T-cell (primary cell): ENCODE measurements around the gene ZNF608. TPM values are rescaled to one million over a fixed set of nuclear protein-coding genes. Genes with fewer than 3 reads are reported as not detected.

ENCODE experiments used
- ATAC-seq, 4 experiments: fragments of 200-7000 bp in 3 of 4; fragments of 150-1000 bp in 1 of 4; cut with Tn5 transposase; replicated peaks in 1 of 4; 1 replicate in 3 of 4; 2 replicates in 1 of 4; pipeline ENCODE4 v1.10.0; 2021; ENCODE audit warnings: moderate library complexity in 3 of 4, mild to moderate bottlenecking in 2 of 4, moderate number of reproducible peaks in 1 of 4
- CTCF ChIA-PET, 2 donors: fragments of 300-600 bp; sonication (Branson Sonifier 250); formaldehyde crosslinking; loops; one replicate each; lab custom pipeline; 2022; ENCODE audit warnings: antibody characterized with exemption in 2 of 2; lab: Charles Lee
- POLR2A ChIA-PET, 2 donors: fragments of 300-600 bp; sonication (Branson Sonifier 250); formaldehyde crosslinking; loops; one replicate each; lab custom pipeline; 2022; ENCODE audit warnings: antibody characterized with exemption in 2 of 2; lab: Charles Lee
- DNase-seq, 35 experiments: peaks; one replicate each; pipeline versions ENCODE4 v3.0.0 to v3.0.0-alpha.2; 2013 to 2023
- H3K27ac ChIP-seq: one replicate; pipeline ENCODE4 v1.5.1; 2013; ENCODE audit warnings: low read length
- H3K27me3 ChIP-seq, 2 experiments: replicated peaks in 1 of 2; 1 replicate in 1 of 2; 2 replicates in 1 of 2; pipeline versions ENCODE4 v1.6.1 to v1.7.0; 2013; ENCODE audit warnings: low read length in 1 of 2, mixed read lengths in 1 of 2; ENCODE audit not compliant: control insufficient read depth in 2 of 2, insufficient read depth in 2 of 2; ENCODE audit errors: extremely low read depth in 1 of 2
- H3K36me3 ChIP-seq, 2 donors: 1 replicate in 1 of 2; 2 replicates in 1 of 2; pipeline versions ENCODE4 v1.6.1 to v1.7.0; 2013; ENCODE audit warnings: low read length in 1 of 2; ENCODE audit not compliant: control insufficient read depth in 2 of 2, insufficient read depth in 1 of 2; ENCODE audit errors: extremely low read depth in 1 of 2
- H3K4me1 ChIP-seq, 2 experiments: 1 replicate in 1 of 2; 2 replicates in 1 of 2; pipeline versions ENCODE4 v1.6.1 to v1.7.0; 2013; ENCODE audit warnings: low read length in 2 of 2, mixed read lengths in 1 of 2; ENCODE audit not compliant: insufficient read depth in 2 of 2, control insufficient read depth in 1 of 2; ENCODE audit errors: extremely low read depth in 1 of 2
- H3K4me3 ChIP-seq, 2 donors: 1 replicate in 1 of 2; 2 replicates in 1 of 2; pipeline versions ENCODE4 v1.5.1 to v1.7.0; 2013; ENCODE audit warnings: mild to moderate bottlenecking in 2 of 2, low read length in 1 of 2, moderate library complexity in 1 of 2; ENCODE audit not compliant: control insufficient read depth in 1 of 2; ENCODE audit errors: extremely low read depth in 1 of 2
- H3K9me3 ChIP-seq: 2 replicates; pipeline ENCODE4 v1.7.0; 2013
- H3K27ac Mint-ChIP-seq, 2 donors: one replicate each; pipeline ENCODE4 v1.8.0; 2020 to 2021; ENCODE audit warnings: mild to moderate bottlenecking in 2 of 2, mixed read lengths in 2 of 2
- H3K27me3 Mint-ChIP-seq, 2 donors: one replicate each; pipeline ENCODE4 v1.8.0; 2021 to 2022; ENCODE audit warnings: mixed read lengths in 2 of 2
- H3K36me3 Mint-ChIP-seq: one replicate; pipeline ENCODE4 v1.8.0; 2021; ENCODE audit warnings: mixed read lengths
- H3K4me1 Mint-ChIP-seq, 3 donors: one replicate each; pipeline ENCODE4 v1.8.0; 2020 to 2022; ENCODE audit warnings: mixed read lengths in 3 of 3, mild to moderate bottlenecking in 1 of 3
- H3K4me3 Mint-ChIP-seq, 3 donors: one replicate each; pipeline ENCODE4 v1.8.0; 2020 to 2022; ENCODE audit warnings: mild to moderate bottlenecking in 3 of 3, mixed read lengths in 3 of 3, moderate library complexity in 3 of 3
- H3K9me3 Mint-ChIP-seq, 3 donors: one replicate each; pipeline ENCODE4 v1.8.0; 2020 to 2022; ENCODE audit warnings: mixed read lengths in 3 of 3
- WGBS: methylation state at CpG from one replicate; pipeline ENCODE4 v1.1.5; 2013; ENCODE audit warnings: missing lambda C conversion rate; ENCODE audit not compliant: insufficient coverage; 5-methylcytosine and 5-hydroxymethylcytosine counted together
- total RNA-seq, 35 experiments: library from RNA in 6 of 35; stranded (reverse) in 6 of 35; fragments of 120-200 nt in 1 of 35; gene quantifications; one replicate each; pipeline versions ENCODE4 v1.2.1 to v1.2.4 and lab custom pipeline; 2013 to 2026

Gene ZNF608
- total RNA-seq, 5 donors from 2014 or later (not counting 1 experiment from before 2014, with no cell fraction given), result 0.26 to 1.3 (median 0.49) TPM

DNA sequence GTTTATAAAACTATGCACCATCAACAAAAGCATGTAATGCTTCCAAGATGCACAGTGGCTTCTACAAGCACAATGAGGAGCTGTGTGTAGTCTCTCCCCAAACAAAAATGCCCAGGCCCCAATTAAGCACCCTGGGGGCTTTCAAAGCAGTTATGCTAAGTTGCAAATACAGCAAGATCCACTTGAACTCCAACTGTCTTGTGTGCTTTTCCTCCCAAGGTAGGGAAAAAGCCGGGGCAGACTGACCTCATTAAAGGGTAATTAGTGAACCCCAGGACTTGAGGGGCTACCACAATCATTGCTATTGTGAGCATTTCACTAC is 13.1 kb downstream of the ZNF608 start:
- Histone ChIP-seq H3K27ac (no peak overlapping the region), H3K4me1 (no peaks in the 10 kb centered on the region), H3K27me3 (no peaks in the 10 kb centered on the region), H3K36me3 (no peaks in the 10 kb centered on the region), H3K9me3 (no peaks in the 10 kb centered on the region), H3K4me3 (no peak overlapping the region)
- Mint-ChIP-seq H3K4me3 (no peak overlapping the region), H3K9me3 (no peaks in the 10 kb centered on the region), H3K27ac (no peak overlapping the region), H3K4me1 (no peaks in the 10 kb centered on the region), H3K27me3 (peaks cover 14 to 34% of the 10 kb centered on the region in 2 donors), H3K36me3 (no peaks in the 10 kb centered on the region)
- ATAC-seq (no peak), DNase-seq (no peak)
- CTCF ChIA-PET, result no interaction called here
- WGBS, result 80% methylated on average over 1 of the region's 1 CpG
- POLR2A ChIA-PET, result interaction anchor here (0.6 to 0.7 kb wide), 2 partner anchors 47 to 249 kb away, joined by 3 to 14 read pairs; no protein-coding TSS in a partner anchor

DNA sequence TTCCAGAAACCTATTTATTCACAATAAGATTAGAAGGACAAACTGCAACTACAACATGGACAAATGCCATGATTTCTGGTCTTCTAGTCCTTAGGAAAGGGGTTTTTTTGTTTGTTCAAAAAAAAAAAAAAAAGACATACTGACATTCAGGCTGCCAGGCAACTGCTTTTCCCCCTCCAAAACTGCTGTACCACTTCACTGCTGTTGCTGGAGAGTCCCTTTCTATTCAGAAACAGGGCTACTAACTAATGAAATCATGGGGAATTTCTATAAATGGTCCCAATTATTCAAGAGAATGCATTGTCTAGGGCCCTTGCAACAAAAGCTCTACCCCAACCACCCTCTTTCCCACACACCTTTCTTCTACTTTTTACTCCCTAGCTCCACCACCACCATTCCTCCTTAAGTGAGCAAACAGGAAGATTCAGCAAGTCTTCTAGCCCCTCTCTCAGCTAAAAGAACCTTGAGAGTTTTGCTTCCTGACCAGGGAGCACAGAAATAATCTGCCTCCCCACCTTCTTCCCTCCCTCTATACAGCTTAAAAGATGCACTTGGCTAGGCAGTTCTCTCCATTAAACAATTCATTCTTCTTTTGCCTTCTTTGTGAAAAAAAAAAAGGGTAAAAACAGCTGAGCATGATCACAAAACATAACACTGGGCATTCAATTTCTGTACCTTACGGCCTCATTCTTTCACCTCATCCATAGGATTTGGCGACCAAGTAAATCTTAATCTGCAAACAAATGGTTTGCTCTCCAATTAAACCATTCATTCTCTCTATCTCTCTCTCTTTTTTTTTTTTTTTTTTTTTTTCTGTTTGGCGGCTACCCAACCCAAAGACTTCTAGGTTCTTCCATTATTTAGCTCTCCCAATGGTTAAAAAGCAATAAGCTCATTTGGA is 13.8 kb downstream of the ZNF608 start:
- ATAC-seq, result no peak
- 100% methylated on average over 2 of the region's 3 CpGs for WGBS

DNA sequence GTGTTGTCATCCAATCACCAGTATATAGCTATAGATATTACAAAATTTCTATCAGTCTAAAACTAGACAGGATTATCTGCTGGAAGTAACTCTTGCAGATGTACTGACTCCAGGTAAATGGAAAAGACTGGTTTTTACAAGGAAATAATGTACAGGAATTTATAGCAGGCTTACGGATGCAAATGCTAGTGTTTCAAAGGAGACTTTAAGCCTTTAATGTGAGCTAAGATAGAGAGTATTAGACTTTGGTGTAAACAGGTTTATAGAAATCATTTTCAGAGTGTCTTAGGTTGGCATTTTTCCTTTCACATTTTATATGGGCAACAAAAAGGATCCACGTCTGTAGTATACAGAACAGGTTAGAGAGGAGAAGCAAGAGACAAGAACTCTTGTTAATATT is 16.1 kb downstream of the ZNF608 start:
- ChIA-PET CTCF (no interaction called here), POLR2A (interaction anchor here in 1 of 2 donors (0.6 kb wide), 1 partner anchor 257 kb away, joined by 5 read pairs; no protein-coding TSS in a partner anchor)
- Histone ChIP-seq H3K4me3 (no peak overlapping the region), H3K4me1 (no peaks in the 10 kb centered on the region), H3K36me3 (no peaks in the 10 kb centered on the region), H3K9me3 (no peaks in the 10 kb centered on the region), H3K27me3 (no peaks in the 10 kb centered on the region), H3K27ac (no peak overlapping the region)
- WGBS, result 100% methylated on average over 1 of the region's 2 CpGs
- DNase-seq (no peak), ATAC-seq (no peak)
- no peak overlapping the region for H3K27ac Mint-ChIP-seq
- H3K36me3 Mint-ChIP-seq, result no peaks in the 10 kb centered on the region
- H3K4me1 Mint-ChIP-seq, result no peaks in the 10 kb centered on the region
- no peak overlapping the region for H3K4me3 Mint-ChIP-seq
- peaks cover 0 to 3% (median 0%) of the 10 kb centered on the region in 3 donors for H3K9me3 Mint-ChIP-seq
- peaks cover 11 to 20% of the 10 kb centered on the region in 2 donors for H3K27me3 Mint-ChIP-seq

More for the DNA sequence above, 13.8 kb downstream of the ZNF608 start:
- no peak for DNase-seq
- POLR2A ChIA-PET, result interaction anchor here (0.6 to 0.7 kb wide), 2 partner anchors 46 to 249 kb away, joined by 3 to 14 read pairs; no protein-coding TSS in a partner anchor
- Histone ChIP-seq H3K27ac (no peak overlapping the region), H3K9me3 (no peaks in the 10 kb centered on the region), H3K4me3 (no peak overlapping the region), H3K4me1 (no peaks in the 10 kb centered on the region), H3K36me3 (no peaks in the 10 kb centered on the region), H3K27me3 (no peaks in the 10 kb centered on the region)
- Mint-ChIP-seq H3K4me1 (no peaks in the 10 kb centered on the region), H3K27ac (no peak overlapping the region), H3K9me3 (no peaks in the 10 kb centered on the region), H3K4me3 (no peak overlapping the region), H3K27me3 (peaks cover 14 to 30% of the 10 kb centered on the region in 2 donors), H3K36me3 (no peaks in the 10 kb centered on the region)
- CTCF ChIA-PET, result no interaction called here

DNA sequence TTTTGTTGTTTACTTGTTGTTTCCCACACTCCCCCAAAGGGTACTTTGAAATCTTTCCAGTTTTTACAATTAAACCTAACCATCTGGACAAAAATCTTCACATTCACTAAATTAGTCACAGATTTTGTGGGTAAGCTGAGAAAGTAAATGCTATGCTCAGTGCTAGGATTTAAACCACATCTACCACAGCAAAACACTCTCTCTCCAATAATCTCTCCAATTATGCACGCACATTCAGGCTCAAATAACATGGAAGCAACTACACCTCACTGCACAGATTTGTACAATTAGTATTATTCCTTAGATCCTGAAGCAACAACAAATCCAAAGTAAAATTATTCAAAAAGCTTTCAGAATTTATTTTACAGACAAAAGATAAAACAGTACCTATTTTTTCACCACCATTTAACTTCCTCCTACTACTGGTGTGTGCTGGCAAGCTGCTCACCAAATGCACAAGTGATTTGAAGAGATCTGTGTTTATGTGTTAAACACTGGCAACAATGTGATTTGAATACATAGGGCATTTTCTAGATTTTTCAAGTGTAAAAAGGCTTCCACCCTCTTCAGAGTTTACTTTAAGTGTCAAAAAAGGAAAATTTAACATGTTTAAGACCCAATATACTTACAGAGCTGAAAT is 16.6 kb downstream of the ZNF608 start:
- Histone ChIP-seq H3K27me3 (no peaks in the 10 kb centered on the region), H3K27ac (no peak overlapping the region), H3K9me3 (no peaks in the 10 kb centered on the region), H3K36me3 (no peaks in the 10 kb centered on the region), H3K4me3 (no peak overlapping the region), H3K4me1 (no peaks in the 10 kb centered on the region)
- Mint-ChIP-seq H3K36me3 (no peaks in the 10 kb centered on the region), H3K27me3 (peaks cover 8 to 19% of the 10 kb centered on the region in 2 donors), H3K27ac (no peak overlapping the region), H3K4me3 (no peak overlapping the region), H3K9me3 (peaks cover 0 to 3% (median 0%) of the 10 kb centered on the region in 3 donors), H3K4me1 (no peaks in the 10 kb centered on the region)
- 38% methylated on average over 1 of the region's 1 CpG for WGBS
- ATAC-seq (no peak), DNase-seq (no peak)
- CTCF ChIA-PET, result interaction anchor here in 1 of 2 donors (0.5 kb wide), 1 partner anchor 1580 kb away, joined by 3 read pairs; no protein-coding TSS in a partner anchor
- POLR2A ChIA-PET, result interaction anchor here in 1 of 2 donors (0.6 kb wide), 1 partner anchor 257 kb away, joined by 5 read pairs; no protein-coding TSS in a partner anchor

DNA sequence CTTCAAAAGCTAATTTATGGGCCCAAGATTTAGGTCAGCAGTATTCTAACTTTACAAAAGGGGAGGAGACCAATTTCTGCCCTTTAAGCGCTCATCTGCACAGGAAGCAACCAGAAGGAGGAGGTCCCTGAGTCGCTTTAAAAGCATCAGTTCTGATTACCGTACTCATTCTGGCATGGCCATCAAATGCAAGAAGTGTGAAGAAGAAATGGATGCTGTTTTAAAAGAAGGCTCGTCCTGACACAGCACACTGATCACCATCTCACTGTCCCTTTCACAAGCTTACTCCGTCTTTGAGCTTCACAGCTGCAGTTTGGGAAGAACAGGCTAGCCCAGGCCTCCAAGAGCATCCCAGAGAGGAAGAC is 17.5 kb downstream of the ZNF608 start:
- WGBS, result 74% methylated on average over 2 of the region's 5 CpGs
- Mint-ChIP-seq H3K9me3 (peaks cover 0 to 3% (median 0%) of the 10 kb centered on the region in 3 donors), H3K36me3 (no peaks in the 10 kb centered on the region), H3K27ac (no peak overlapping the region), H3K4me1 (no peaks in the 10 kb centered on the region), H3K27me3 (peaks cover 5 to 15% of the 10 kb centered on the region in 2 donors), H3K4me3 (no peak overlapping the region)
- CTCF ChIA-PET, result no interaction called here
- Histone ChIP-seq H3K9me3 (no peaks in the 10 kb centered on the region), H3K4me1 (no peaks in the 10 kb centered on the region), H3K4me3 (no peak overlapping the region), H3K27ac (no peak overlapping the region), H3K36me3 (no peaks in the 10 kb centered on the region), H3K27me3 (no peaks in the 10 kb centered on the region)
- POLR2A ChIA-PET, result no interaction called here
- no peak for DNase-seq
- ATAC-seq, result no peak

DNA sequence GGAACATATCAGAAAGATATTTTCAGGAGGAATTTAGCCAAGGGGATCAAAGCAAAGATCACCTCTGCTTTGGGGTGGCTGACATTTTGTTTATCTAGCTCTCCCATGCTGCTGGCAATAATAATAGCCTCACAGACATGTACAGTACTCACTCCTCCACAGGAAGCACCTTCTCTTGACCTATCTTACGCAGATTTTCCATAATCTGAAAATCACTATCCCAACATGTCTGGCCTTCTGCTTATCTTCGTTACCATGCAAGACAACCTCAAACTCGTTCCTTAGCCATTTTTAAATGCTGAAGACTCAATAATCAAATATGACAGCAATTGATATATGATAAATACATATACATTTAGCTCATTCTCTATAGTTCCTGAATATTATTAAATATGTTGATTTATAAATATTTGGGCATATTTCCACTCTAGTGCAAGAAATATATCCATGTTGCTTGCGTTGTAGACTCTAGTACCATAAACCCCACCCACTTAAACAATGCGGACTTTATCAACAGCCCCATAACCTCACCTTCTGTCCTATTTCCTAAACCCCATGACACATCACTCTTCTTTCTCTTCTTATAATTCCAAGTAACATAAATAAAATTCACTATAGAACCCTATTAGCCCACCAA is 18.0 kb downstream of the ZNF608 start:
- no peak overlapping the region for H3K4me3 Mint-ChIP-seq
- H3K27me3 Mint-ChIP-seq, result peaks cover 4 to 14% of the 10 kb centered on the region in 2 donors
- no peak for DNase-seq
- Histone ChIP-seq H3K36me3 (no peaks in the 10 kb centered on the region), H3K9me3 (no peaks in the 10 kb centered on the region), H3K27me3 (no peaks in the 10 kb centered on the region), H3K27ac (no peak overlapping the region), H3K4me1 (no peaks in the 10 kb centered on the region), H3K4me3 (no peak overlapping the region)
- H3K9me3 Mint-ChIP-seq, result peaks cover 0 to 3% (median 0%) of the 10 kb centered on the region in 3 donors
- CTCF ChIA-PET, result no interaction called here
- H3K36me3 Mint-ChIP-seq, result no peaks in the 10 kb centered on the region
- POLR2A ChIA-PET, result no interaction called here
- no peaks in the 10 kb centered on the region for H3K4me1 Mint-ChIP-seq
- WGBS, result 82% methylated on average over 4 of the region's 5 CpGs
- H3K27ac Mint-ChIP-seq, result no peak overlapping the region
- no peak for ATAC-seq
